Measurements from ENCODE around the gene TMEM51.

GRCh38 chr1:15168479-15168878 is 14.9 kb downstream of the TMEM51 start:
- no peak for TF ChIP-seq CTCF (conservative IDR thresholded peaks at IDR 0.05; ENCODE audit: low read depth, low read length)
- no peak for TF ChIP-seq EZH2 (IDR thresholded peaks at IDR 0.05; ENCODE audit: borderline replicate concordance, low read depth, low read length, poor library complexity, severe bottlenecking)
